ENCODE measurements around the gene BMI1. TPM values are rescaled to one million over a fixed set of nuclear protein-coding genes. Genes with fewer than 3 reads are reported as not detected.

BMI1 gene
- total and polyA plus RNA-seq, 8 donors, result 14.9 to 228 (median 38.2) TPM

GRCh38 chr10:22324893-22325271, 4.0 kb downstream of the BMI1 start:
- Histone ChIP-seq H3K4me1 (peaks cover 22 to 47% (median 40%) of the 10 kb centered on the region in 4 donors), H3K4me3 (peak overlapping the region; percentile 52 to 67 (median 59)), H3K9me3 (no peaks in the 10 kb centered on the region), H3K27me3 (peaks cover 0 to 37% (median 10%) of the 10 kb centered on the region in 3 donors), H3K27ac (peak overlapping the region in 4 of 5 donors; percentile 13 to 81 (median 65)), H3K36me3 (peaks cover 11 to 33% (median 27%) of the 10 kb centered on the region in 4 donors)
- WGBS, 5 donors, result 3 to 7% (median 5%) methylated on average over 9 of the region's 9 CpGs
- intact Hi-C loops (cut with DNase I; ENCODE audit: low total_unique reads), result no loop called here
- DNase-seq, result no peak
- TF ChIP-seq POLR2AphosphoS5 (IDR thresholded peaks at IDR 0.05) (no peak), CTCF (IDR thresholded peaks at IDR 0.05) (no peak), POLR2A (IDR thresholded peaks at IDR 0.05) (no peak), EP300 (IDR thresholded peaks at IDR 0.05) (no peak)

- DNase-seq, result peak; percentile 76 to 92
- Histone ChIP-seq H3K4me3 (peak overlapping the region; percentile 52 to 67 (median 59)), H3K4me1 (peaks cover 20 to 44% (median 38%) of the 10 kb centered on the region in 4 donors), H3K36me3 (peaks cover 11 to 40% (median 31%) of the 10 kb centered on the region in 4 donors), H3K27ac (peak overlapping the region; percentile 66 to 81 (median 77)), H3K27me3 (peaks cover 0 to 37% (median 10%) of the 10 kb centered on the region in 3 donors), H3K9me3 (no peaks in the 10 kb centered on the region)
- 0 to 2% (median 2%) methylated on average over 39 to 92 of the region's 92 CpGs for WGBS, 5 donors
- intact Hi-C loops (cut with DNase I; ENCODE audit: low total_unique reads), result no loop called here
- no peak for TF ChIP-seq POLR2AphosphoS5 (IDR thresholded peaks at IDR 0.05)
- no peak for TF ChIP-seq POLR2A (IDR thresholded peaks at IDR 0.05)
- no peak for TF ChIP-seq EP300 (IDR thresholded peaks at IDR 0.05)
- no peak for TF ChIP-seq CTCF (IDR thresholded peaks at IDR 0.05)
Observed at GRCh38 chr10:22325272-22326144, 4.6 kb downstream of the BMI1 start.

DNA sequence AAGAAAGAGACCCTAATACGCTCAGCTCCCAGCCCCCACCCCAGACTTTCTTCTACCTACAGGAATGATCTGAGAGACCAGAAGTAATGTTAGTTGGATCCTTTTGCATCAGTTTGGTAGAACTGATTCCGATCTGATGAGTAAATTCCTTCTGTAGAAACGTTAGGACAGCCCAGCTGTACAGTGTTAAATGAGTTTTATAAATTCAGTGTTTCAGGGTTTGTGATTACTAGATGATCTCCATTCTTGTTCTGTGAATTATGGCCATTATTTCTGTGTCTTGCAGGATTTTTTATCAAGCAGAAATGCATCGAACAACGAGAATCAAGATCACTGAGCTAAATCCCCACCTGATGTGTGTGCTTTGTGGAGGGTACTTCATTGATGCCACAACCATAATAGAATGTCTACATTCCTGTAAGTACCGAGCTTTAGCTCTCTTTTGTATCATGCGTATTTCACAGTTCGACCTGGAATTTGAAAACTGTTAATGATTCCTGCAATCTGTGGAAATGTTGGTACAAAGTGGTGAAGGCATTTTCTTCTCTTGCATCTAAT, 5.3 kb downstream of the BMI1 start:
- peaks cover 0 to 37% (median 10%) of the 10 kb centered on the region in 3 donors for H3K27me3 ChIP-seq
- intact Hi-C loops (cut with DNase I; ENCODE audit: low total_unique reads), result no loop called here
- TF ChIP-seq POLR2A (IDR thresholded peaks at IDR 0.05) (no peak), CTCF (IDR thresholded peaks at IDR 0.05) (no peak), EP300 (IDR thresholded peaks at IDR 0.05) (no peak), POLR2AphosphoS5 (IDR thresholded peaks at IDR 0.05) (no peak)

DNA sequence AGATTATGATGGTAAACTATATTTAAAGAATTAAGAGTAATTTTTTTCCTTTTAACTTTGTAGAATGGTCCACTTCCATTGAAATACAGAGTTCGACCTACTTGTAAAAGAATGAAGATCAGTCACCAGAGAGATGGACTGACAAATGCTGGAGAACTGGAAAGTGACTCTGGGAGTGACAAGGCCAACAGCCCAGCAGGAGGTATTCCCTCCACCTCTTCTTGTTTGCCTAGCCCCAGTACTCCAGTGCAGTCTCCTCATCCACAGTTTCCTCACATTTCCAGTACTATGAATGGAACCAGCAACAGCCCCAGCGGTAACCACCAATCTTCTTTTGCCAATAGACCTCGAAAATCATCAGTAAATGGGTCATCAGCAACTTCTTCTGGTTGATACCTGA, 8.3 kb downstream of the BMI1 start:
- Histone ChIP-seq H3K4me1 (peaks cover 10 to 28% (median 21%) of the 10 kb centered on the region in 4 donors), H3K27ac (no peak overlapping the region), H3K27me3 (peaks cover under 1 to 24% (median 6%) of the 10 kb centered on the region in 3 donors), H3K36me3 (peaks cover 11 to 40% (median 31%) of the 10 kb centered on the region in 4 donors), H3K4me3 (no peak overlapping the region), H3K9me3 (peaks cover 0 to 2% (median 1%) of the 10 kb centered on the region in 4 donors)
- intact Hi-C loops (cut with DNase I; ENCODE audit: low total_unique reads), result no loop called here
- no peak for TF ChIP-seq POLR2AphosphoS5 (IDR thresholded peaks at IDR 0.05)
- TF ChIP-seq EP300 (IDR thresholded peaks at IDR 0.05), result no peak
- no peak for TF ChIP-seq CTCF (IDR thresholded peaks at IDR 0.05)
- no peak for TF ChIP-seq POLR2A (IDR thresholded peaks at IDR 0.05)
- no peak for DNase-seq
- WGBS, 5 donors, result 93 to 96% (median 96%) methylated on average over 3 of the region's 3 CpGs

More for the DNA sequence above, 5.3 kb downstream of the BMI1 start:
- H3K4me1 ChIP-seq, result peaks cover 20 to 44% (median 38%) of the 10 kb centered on the region in 4 donors
- H3K27ac ChIP-seq, result peak overlapping the region; percentile 66 to 81 (median 77)
- no peaks in the 10 kb centered on the region for H3K9me3 ChIP-seq
- DNase-seq, result no peak
- 70 to 79% (median 75%) methylated on average over 8 of the region's 8 CpGs for WGBS, 5 donors
- H3K36me3 ChIP-seq, result peaks cover 11 to 40% (median 31%) of the 10 kb centered on the region in 4 donors
- H3K4me3 ChIP-seq, result peak overlapping the region; percentile 52 to 67 (median 59)

Measured in stomach (tissue), 9 donors.